VCaP (cell line): ENCODE data around the gene HPS1.

ENCODE experiments used
- H3K27ac ChIP-seq: fragments of 450-650 bp; 2 replicates; pipeline ENCODE4 v1.5.1; 2017
- CTCF ChIP-seq: fragments of 450-650 bp; conservative IDR thresholded peaks from 2 replicates; pipeline ENCODE4 v1.5.1; 2017; ENCODE audit warnings: mild to moderate bottlenecking, moderate library complexity

Gene HPS1

DNA sequence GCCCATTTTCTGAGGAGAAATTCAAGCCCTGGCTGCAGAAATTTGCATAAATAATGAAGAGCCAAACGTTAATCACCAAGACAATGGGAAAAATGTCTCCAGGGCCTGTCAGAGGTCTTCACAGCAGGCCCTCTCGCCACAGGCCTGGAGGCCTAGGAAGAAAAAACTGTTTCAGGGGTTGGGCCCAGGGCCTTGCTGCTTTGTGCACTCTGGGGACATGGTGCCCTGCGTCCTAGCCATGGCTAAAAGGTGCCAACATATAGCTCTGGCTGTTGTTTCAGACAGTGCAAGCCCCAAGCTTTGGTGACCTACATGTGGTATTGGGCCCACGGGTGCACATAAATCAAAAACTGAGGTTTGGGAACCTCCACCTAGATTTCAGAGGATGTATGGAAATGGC, 8.0 kb downstream of the HPS1 start:
- no peak for TF ChIP-seq CTCF
- no peak overlapping the region for H3K27ac ChIP-seq

DNA sequence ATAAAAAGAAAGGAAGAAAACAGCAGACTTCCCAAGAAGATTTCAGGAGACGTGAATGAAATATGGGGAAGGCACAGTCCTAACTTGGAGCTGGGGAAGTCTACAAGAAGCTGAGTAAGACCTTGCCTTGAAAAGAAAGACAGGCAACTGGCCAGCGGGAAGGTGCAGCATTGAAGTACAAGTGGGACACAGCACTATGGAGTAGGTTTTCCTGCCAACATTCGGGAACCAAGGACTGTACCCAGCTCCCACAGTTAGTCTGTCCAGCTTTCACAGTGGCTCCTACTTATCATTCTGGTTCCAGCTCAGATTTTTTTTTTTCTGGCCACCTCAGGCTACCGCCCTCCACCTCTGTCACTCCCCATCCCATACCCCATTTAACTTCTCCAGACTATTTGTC, 10.0 kb downstream of the HPS1 start:
- no peak for TF ChIP-seq CTCF
- no peak overlapping the region for H3K27ac ChIP-seq

GRCh38 chr10:98435178-98435577, 11.6 kb downstream of the HPS1 start:
- no peak overlapping the region for H3K27ac ChIP-seq
- no peak for TF ChIP-seq CTCF

DNA sequence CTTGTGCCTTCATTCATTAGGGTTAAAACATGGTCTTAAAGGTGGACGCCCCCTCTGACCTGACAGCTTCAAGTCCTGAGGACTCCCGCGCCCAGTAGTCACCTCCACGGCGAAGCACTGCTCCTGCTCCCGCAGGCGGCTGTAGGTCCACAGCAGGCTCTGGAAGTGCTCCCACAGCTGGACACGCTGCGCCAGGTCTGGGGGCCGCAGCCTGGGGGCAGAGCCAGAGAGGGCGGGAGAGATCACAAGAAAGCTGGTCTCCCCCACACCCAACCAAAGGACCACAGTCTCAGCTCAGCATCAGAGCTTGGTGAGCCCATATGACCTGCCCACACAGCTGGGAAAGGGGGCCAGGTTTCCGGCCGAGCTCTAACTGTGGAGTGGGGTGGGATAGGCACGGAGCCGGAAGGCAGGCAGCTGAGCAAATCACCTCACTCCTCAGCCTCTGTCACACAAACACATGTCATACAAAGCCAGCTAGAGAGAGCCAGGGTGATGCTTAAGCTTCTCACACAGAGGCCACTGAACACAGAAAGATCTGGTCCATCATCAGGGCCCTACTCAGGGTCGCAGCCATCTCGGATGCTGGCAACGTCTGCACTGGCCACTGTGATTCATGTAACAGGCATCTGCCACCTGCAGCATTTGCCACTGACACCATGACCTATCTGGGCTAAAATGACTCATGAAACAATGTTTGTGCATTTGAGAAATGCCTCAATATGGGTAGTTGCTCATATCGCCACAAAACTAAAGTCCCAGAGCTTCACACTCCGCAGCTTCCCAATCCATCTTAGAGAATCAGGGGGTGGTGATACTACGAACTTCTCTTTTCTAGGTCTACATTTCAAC, 12.6 kb downstream of the HPS1 start:
- no peak overlapping the region for H3K27ac ChIP-seq

GRCh38 chr10:98433371-98433770, 13.4 kb downstream of the HPS1 start:
- TF ChIP-seq CTCF: no peak
- H3K27ac ChIP-seq: no peak overlapping the region

More for the DNA sequence above, 12.6 kb downstream of the HPS1 start:
- no peak for TF ChIP-seq CTCF

GRCh38 chr10:98432330-98432729, 14.4 kb downstream of the HPS1 start:
- H3K27ac ChIP-seq: no peak overlapping the region
- TF ChIP-seq CTCF: no peak

- no peak overlapping the region for H3K27ac ChIP-seq
- TF ChIP-seq CTCF: no peak
Observed at GRCh38 chr10:98431016-98431415, 15.7 kb downstream of the HPS1 start.
